ENCODE measurements around the gene NFRKB. TPM values are rescaled to one million over a fixed set of nuclear protein-coding genes. Genes with fewer than 3 reads are reported as not detected.

The NFRKB gene
- total and polyA plus RNA-seq, 4 donors, result 17.4 to 33.4 (median 26.9) TPM

GRCh38 chr11:129866311-129866710 lies 29.1 kb downstream of the NFRKB start:
- WGBS (ENCODE audit: insufficient coverage), result 100% methylated on average over 1 of the region's 3 CpGs
- no peak for DNase-seq (ENCODE audit: low read depth in 4 of 6, low spot score in 6 of 6)

GRCh38 chr11:129865701-129866100 lies 29.7 kb downstream of the NFRKB start:
- Histone ChIP-seq H3K4me3 (ENCODE audit: low read depth, low read length) (no peak overlapping the region), H3K27me3 (ENCODE audit: control insufficient read depth, insufficient read depth, low read length) (no peaks in the 10 kb centered on the region), H3K9me3 (ENCODE audit: control insufficient read depth, insufficient read depth, low read length) (no peaks in the 10 kb centered on the region), H3K4me1 (ENCODE audit: control insufficient read depth, insufficient read depth, low read length) (no peaks in the 10 kb centered on the region), H3K36me3 (ENCODE audit: control insufficient read depth, insufficient read depth, low read length) (peaks cover 59% of the 10 kb centered on the region), H3K27ac (ENCODE audit: low read depth, low read length) (no peak overlapping the region)
- WGBS (ENCODE audit: insufficient coverage), result 92% methylated on average over 3 of the region's 4 CpGs
- DNase-seq (ENCODE audit: low read depth in 4 of 6, low spot score in 6 of 6), result no peak

More at GRCh38 chr11:129866311-129866710, 29.1 kb downstream of the NFRKB start:
- no peaks in the 10 kb centered on the region for H3K9me3 ChIP-seq (ENCODE audit: control insufficient read depth, insufficient read depth, low read length)
- H3K27ac ChIP-seq (ENCODE audit: low read depth, low read length), result no peak overlapping the region
- no peak overlapping the region for H3K4me3 ChIP-seq (ENCODE audit: low read depth, low read length)
- H3K4me1 ChIP-seq (ENCODE audit: control insufficient read depth, insufficient read depth, low read length), result no peaks in the 10 kb centered on the region
- peaks cover 61% of the 10 kb centered on the region for H3K36me3 ChIP-seq (ENCODE audit: control insufficient read depth, insufficient read depth, low read length)
- H3K27me3 ChIP-seq (ENCODE audit: control insufficient read depth, insufficient read depth, low read length), result no peaks in the 10 kb centered on the region

- Histone ChIP-seq H3K36me3 (ENCODE audit: control insufficient read depth, insufficient read depth, low read length) (peaks cover 58% of the 10 kb centered on the region), H3K4me1 (ENCODE audit: control insufficient read depth, insufficient read depth, low read length) (no peaks in the 10 kb centered on the region), H3K9me3 (ENCODE audit: control insufficient read depth, insufficient read depth, low read length) (no peaks in the 10 kb centered on the region), H3K27me3 (ENCODE audit: control insufficient read depth, insufficient read depth, low read length) (no peaks in the 10 kb centered on the region), H3K27ac (ENCODE audit: low read depth, low read length) (no peak overlapping the region), H3K4me3 (ENCODE audit: low read depth, low read length) (no peak overlapping the region)
- WGBS (ENCODE audit: insufficient coverage), result 98% methylated on average over 4 of the region's 5 CpGs
- DNase-seq (ENCODE audit: low read depth in 4 of 6, low spot score in 6 of 6), result no peak
These were observed 30.6 kb downstream of the NFRKB start for GRCh38 chr11:129864811-129865210.

- 78% methylated on average over 11 of the region's 16 CpGs for WGBS (ENCODE audit: insufficient coverage)
- Histone ChIP-seq H3K36me3 (ENCODE audit: control insufficient read depth, insufficient read depth, low read length) (peaks cover 44% of the 10 kb centered on the region), H3K27me3 (ENCODE audit: control insufficient read depth, insufficient read depth, low read length) (no peaks in the 10 kb centered on the region), H3K4me3 (ENCODE audit: low read depth, low read length) (no peak overlapping the region), H3K4me1 (ENCODE audit: control insufficient read depth, insufficient read depth, low read length) (no peaks in the 10 kb centered on the region), H3K27ac (ENCODE audit: low read depth, low read length) (no peak overlapping the region), H3K9me3 (ENCODE audit: control insufficient read depth, insufficient read depth, low read length) (no peaks in the 10 kb centered on the region)
- peak in 1 of 6 donors; percentile 31 for DNase-seq (ENCODE audit: low read depth in 4 of 6, low spot score in 6 of 6)
These were observed 33.5 kb downstream of the NFRKB start for GRCh38 chr11:129861702-129862522.

- Histone ChIP-seq H3K27ac (ENCODE audit: low read depth, low read length) (no peak overlapping the region), H3K36me3 (ENCODE audit: control insufficient read depth, insufficient read depth, low read length) (peaks cover 4% of the 10 kb centered on the region), H3K4me1 (ENCODE audit: control insufficient read depth, insufficient read depth, low read length) (peaks cover 3% of the 10 kb centered on the region), H3K27me3 (ENCODE audit: control insufficient read depth, insufficient read depth, low read length) (no peaks in the 10 kb centered on the region), H3K4me3 (ENCODE audit: low read depth, low read length) (no peak overlapping the region), H3K9me3 (ENCODE audit: control insufficient read depth, insufficient read depth, low read length) (no peaks in the 10 kb centered on the region)
- 86% methylated on average over 1 of the region's 8 CpGs for whole genome bisulfite sequencing (ENCODE audit: insufficient coverage)
- no peak for DNase-seq (ENCODE audit: low read depth in 4 of 6, low spot score in 6 of 6)
These were observed 39.3 kb downstream of the NFRKB start for GRCh38 chr11:129856036-129856435.

- H3K27me3 ChIP-seq (ENCODE audit: control insufficient read depth, insufficient read depth, low read length), result no peaks in the 10 kb centered on the region
- DNase-seq (ENCODE audit: low read depth in 4 of 6, low spot score in 6 of 6), result no peak
- no peak overlapping the region for H3K27ac ChIP-seq (ENCODE audit: low read depth, low read length)
- H3K36me3 ChIP-seq (ENCODE audit: control insufficient read depth, insufficient read depth, low read length), result peaks cover under 1% of the 10 kb centered on the region
- 98% methylated on average over 10 of the region's 11 CpGs for WGBS (ENCODE audit: insufficient coverage)
- no peak overlapping the region for H3K4me3 ChIP-seq (ENCODE audit: low read depth, low read length)
- no peaks in the 10 kb centered on the region for H3K9me3 ChIP-seq (ENCODE audit: control insufficient read depth, insufficient read depth, low read length)
- H3K4me1 ChIP-seq (ENCODE audit: control insufficient read depth, insufficient read depth, low read length), result peaks cover 3% of the 10 kb centered on the region
These were observed 40.3 kb downstream of the NFRKB start for GRCh38 chr11:129855086-129855485.

GRCh38 chr11:129854232-129854805 lies 41.1 kb downstream of the NFRKB start:
- H3K36me3 ChIP-seq (ENCODE audit: control insufficient read depth, insufficient read depth, low read length), result no peaks in the 10 kb centered on the region
- no peak overlapping the region for H3K27ac ChIP-seq (ENCODE audit: low read depth, low read length)
- no peak for DNase-seq (ENCODE audit: low read depth in 4 of 6, low spot score in 6 of 6)
- H3K9me3 ChIP-seq (ENCODE audit: control insufficient read depth, insufficient read depth, low read length), result no peaks in the 10 kb centered on the region
- no peak overlapping the region for H3K4me3 ChIP-seq (ENCODE audit: low read depth, low read length)
- H3K4me1 ChIP-seq (ENCODE audit: control insufficient read depth, insufficient read depth, low read length), result peaks cover 3% of the 10 kb centered on the region
- no peaks in the 10 kb centered on the region for H3K27me3 ChIP-seq (ENCODE audit: control insufficient read depth, insufficient read depth, low read length)
- WGBS (ENCODE audit: insufficient coverage), result 100% methylated on average over 5 of the region's 7 CpGs

GRCh38 chr11:129853518-129854231 lies 41.7 kb downstream of the NFRKB start:
- WGBS (ENCODE audit: insufficient coverage), result 49% methylated on average over 9 of the region's 10 CpGs
- DNase-seq (ENCODE audit: low read depth in 4 of 6, low spot score in 6 of 6), result peak in 2 of 6 donors; percentile 20 to 57
- no peak overlapping the region for H3K4me3 ChIP-seq (ENCODE audit: low read depth, low read length)

GRCh38 chr11:129852125-129852740 lies 43.1 kb downstream of the NFRKB start:
- no peaks in the 10 kb centered on the region for H3K36me3 ChIP-seq (ENCODE audit: control insufficient read depth, insufficient read depth, low read length)
- no peak overlapping the region for H3K4me3 ChIP-seq (ENCODE audit: low read depth, low read length)
- no peaks in the 10 kb centered on the region for H3K27me3 ChIP-seq (ENCODE audit: control insufficient read depth, insufficient read depth, low read length)
- H3K4me1 ChIP-seq (ENCODE audit: control insufficient read depth, insufficient read depth, low read length), result peaks cover 3% of the 10 kb centered on the region
- H3K27ac ChIP-seq (ENCODE audit: low read depth, low read length), result no peak overlapping the region
- H3K9me3 ChIP-seq (ENCODE audit: control insufficient read depth, insufficient read depth, low read length), result no peaks in the 10 kb centered on the region
- WGBS (ENCODE audit: insufficient coverage), result 95% methylated on average over 6 of the region's 15 CpGs
- no peak for DNase-seq (ENCODE audit: low read depth in 4 of 6, low spot score in 6 of 6)

More at GRCh38 chr11:129853518-129854231, 41.7 kb downstream of the NFRKB start:
- Histone ChIP-seq H3K36me3 (ENCODE audit: control insufficient read depth, insufficient read depth, low read length) (no peaks in the 10 kb centered on the region), H3K27ac (ENCODE audit: low read depth, low read length) (no peak overlapping the region), H3K4me1 (ENCODE audit: control insufficient read depth, insufficient read depth, low read length) (peaks cover 3% of the 10 kb centered on the region), H3K9me3 (ENCODE audit: control insufficient read depth, insufficient read depth, low read length) (no peaks in the 10 kb centered on the region), H3K27me3 (ENCODE audit: control insufficient read depth, insufficient read depth, low read length) (no peaks in the 10 kb centered on the region)

Measured in spinal cord (tissue), 10 donors.